NCI-H82 treated with DMSO at 0.1 percent for 48 hours (cell line): ENCODE measurements around the gene PRRT4.
A peak's percentile ranks its signal among the peaks of the same experiment; 100 is the strongest.

Experiments
- DNase-seq: peaks from one replicate; lab custom pipeline; 2025; ENCODE audit not compliant: unreplicated experiment; lab: John Stamatoyannopoulos, UW

Gene PRRT4

GRCh38 chr7:128396357-128396756 is 34.9 kb upstream of the PRRT4 start:
- DNase-seq = no peak

GRCh38 chr7:128395748-128396147 is 34.3 kb upstream of the PRRT4 start:
- DNase-seq = no peak

- no peak for DNase-seq
These were observed 33.5 kb upstream of the PRRT4 start for GRCh38 chr7:128394904-128395496.

- no peak for DNase-seq
These were observed 32.2 kb upstream of the PRRT4 start for GRCh38 chr7:128393526-128394330.

GRCh38 chr7:128392446-128393327 is 31.2 kb upstream of the PRRT4 start:
- no peak for DNase-seq

GRCh38 chr7:128391805-128392204 is 30.3 kb upstream of the PRRT4 start:
- DNase-seq = no peak

- DNase-seq = no peak
These were observed 29.5 kb upstream of the PRRT4 start for GRCh38 chr7:128390871-128391565.

- no peak for DNase-seq
These were observed 28.3 kb upstream of the PRRT4 start for GRCh38 chr7:128389618-128390329.

GRCh38 chr7:128389085-128389617 is 27.7 kb upstream of the PRRT4 start:
- no peak for DNase-seq

- no peak for DNase-seq
These were observed 26.6 kb upstream of the PRRT4 start for GRCh38 chr7:128388145-128388485.

GRCh38 chr7:128387216-128388144 is 26.0 kb upstream of the PRRT4 start:
- peak; percentile 44 for DNase-seq

GRCh38 chr7:128385988-128386925 is 24.8 kb upstream of the PRRT4 start:
- no peak for DNase-seq

- no peak for DNase-seq
These were observed 23.2 kb upstream of the PRRT4 start for GRCh38 chr7:128384726-128385125.

- DNase-seq = no peak
These were observed 22.3 kb upstream of the PRRT4 start for GRCh38 chr7:128383776-128384175.

GRCh38 chr7:128381161-128381821 is 19.8 kb upstream of the PRRT4 start:
- DNase-seq = no peak

GRCh38 chr7:128380483-128381106 is 19.1 kb upstream of the PRRT4 start:
- no peak for DNase-seq

- DNase-seq = no peak
These were observed 18.5 kb upstream of the PRRT4 start for GRCh38 chr7:128379900-128380479.
